Testis (tissue), 2 donors: ENCODE measurements around the gene AGPAT1.

Experiments
- POLR2A ChIP-seq: fragments of 450-650 bp; IDR thresholded peaks from one replicate; pipeline ENCODE4 v1.6.1; 2017; ENCODE audit warnings: antibody characterized with exemption, mild to moderate bottlenecking, moderate library complexity
- TF ChIP-seq, protein P1 (sequence below), 3 experiments: fragments of 450-650 bp in 2 of 3; fragments of 200-600 bp in 1 of 3; sonication (generic) in 1 of 3; IDR thresholded peaks; one replicate each; pipeline ENCODE4 v1.5.1; 2016 to 2019; ENCODE audit warnings: antibody characterized with exemption in 3 of 3, mild to moderate bottlenecking in 2 of 3, moderate library complexity in 1 of 3

DNA sequence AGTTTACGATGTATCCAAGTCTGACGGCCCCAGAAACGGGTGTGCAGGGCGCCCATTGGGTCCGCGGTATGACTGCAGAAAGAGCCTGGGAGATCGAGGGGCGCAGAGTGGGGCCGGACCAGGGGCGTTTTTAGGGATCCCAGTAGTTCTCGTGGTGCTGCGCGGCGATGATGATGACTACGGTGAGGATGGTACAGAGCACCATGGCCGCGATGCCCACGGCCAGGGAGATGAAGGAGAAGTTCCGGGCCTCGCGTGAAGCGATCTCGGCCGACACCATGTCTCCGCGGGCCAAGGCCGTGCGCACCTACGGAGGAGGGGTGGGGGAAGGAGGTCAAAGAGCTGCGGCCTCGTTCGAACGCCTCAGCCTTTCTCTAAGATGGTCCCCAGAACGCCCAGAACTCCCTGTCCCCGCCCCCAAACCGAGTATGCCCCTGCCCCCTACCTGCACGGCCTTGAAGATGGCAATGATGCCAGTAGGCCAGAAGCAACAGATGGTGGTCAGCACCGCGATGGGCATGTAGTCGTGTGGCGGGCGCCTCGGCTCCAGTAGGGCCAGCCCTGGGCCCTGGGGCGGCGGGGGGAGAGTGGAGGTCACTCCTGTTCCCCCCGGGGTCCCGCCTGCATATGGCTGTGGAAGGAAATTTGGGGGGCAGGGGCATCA, 26.7 kb downstream of the AGPAT1 start:
- TF ChIP-seq, protein P1, sequence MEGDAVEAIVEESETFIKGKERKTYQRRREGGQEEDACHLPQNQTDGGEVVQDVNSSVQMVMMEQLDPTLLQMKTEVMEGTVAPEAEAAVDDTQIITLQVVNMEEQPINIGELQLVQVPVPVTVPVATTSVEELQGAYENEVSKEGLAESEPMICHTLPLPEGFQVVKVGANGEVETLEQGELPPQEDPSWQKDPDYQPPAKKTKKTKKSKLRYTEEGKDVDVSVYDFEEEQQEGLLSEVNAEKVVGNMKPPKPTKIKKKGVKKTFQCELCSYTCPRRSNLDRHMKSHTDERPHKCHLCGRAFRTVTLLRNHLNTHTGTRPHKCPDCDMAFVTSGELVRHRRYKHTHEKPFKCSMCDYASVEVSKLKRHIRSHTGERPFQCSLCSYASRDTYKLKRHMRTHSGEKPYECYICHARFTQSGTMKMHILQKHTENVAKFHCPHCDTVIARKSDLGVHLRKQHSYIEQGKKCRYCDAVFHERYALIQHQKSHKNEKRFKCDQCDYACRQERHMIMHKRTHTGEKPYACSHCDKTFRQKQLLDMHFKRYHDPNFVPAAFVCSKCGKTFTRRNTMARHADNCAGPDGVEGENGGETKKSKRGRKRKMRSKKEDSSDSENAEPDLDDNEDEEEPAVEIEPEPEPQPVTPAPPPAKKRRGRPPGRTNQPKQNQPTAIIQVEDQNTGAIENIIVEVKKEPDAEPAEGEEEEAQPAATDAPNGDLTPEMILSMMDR (IDR thresholded peaks at IDR 0.05) = no peak
- TF ChIP-seq POLR2A = no peak
